Osteocyte (in vitro differentiated cells): ENCODE data around the gene PANK4. TPM values are rescaled to one million over a fixed set of nuclear protein-coding genes. Genes with fewer than 3 reads are reported as not detected.

ENCODE experiments used
- DNase-seq: peaks from one replicate; pipeline ENCODE4 v3.0.0; 2021; ENCODE audit warnings: mixed read lengths; ENCODE audit not compliant: unreplicated experiment; ENCODE audit errors: extremely low spot score
- H3K27ac Mint-ChIP-seq: one replicate; pipeline ENCODE4 v1.8.0; 2021; ENCODE audit warnings: mild to moderate bottlenecking, mixed read lengths; ENCODE audit not compliant: unreplicated experiment
- H3K27me3 Mint-ChIP-seq: one replicate; pipeline ENCODE4 v1.8.0; 2021; ENCODE audit warnings: mixed read lengths; ENCODE audit not compliant: unreplicated experiment
- H3K36me3 Mint-ChIP-seq: one replicate; pipeline ENCODE4 v1.8.0; 2021; ENCODE audit warnings: mixed read lengths; ENCODE audit not compliant: unreplicated experiment
- H3K4me1 Mint-ChIP-seq: one replicate; pipeline ENCODE4 v1.8.0; 2021; ENCODE audit warnings: mixed read lengths; ENCODE audit not compliant: unreplicated experiment
- H3K4me3 Mint-ChIP-seq: one replicate; pipeline ENCODE4 v1.8.0; 2021; ENCODE audit warnings: mild to moderate bottlenecking, moderate library complexity, mixed read lengths; ENCODE audit not compliant: unreplicated experiment
- H3K9me3 Mint-ChIP-seq: one replicate; pipeline ENCODE4 v1.8.0; 2021; ENCODE audit warnings: mixed read lengths; ENCODE audit not compliant: unreplicated experiment
- CTCF ChIP-seq: fragments of 200-600 bp; sonication (generic); IDR thresholded peaks from 2 replicates; pipeline ENCODE4 v1.5.0; 2021; ENCODE audit warnings: antibody characterized with exemption, mild to moderate bottlenecking, moderate library complexity
- total RNA-seq: library from RNA; stranded (reverse); gene quantifications from 2 replicates; pipeline ENCODE4 v1.2.1, GENCODE V29; 2021

PANK4 gene
- total RNA-seq, 1 donor from 2014 or later, result 34.4 TPM

- Mint-ChIP-seq H3K4me1 (no peaks in the 10 kb centered on the region), H3K9me3 (peaks cover 2% of the 10 kb centered on the region), H3K36me3 (peaks cover 9% of the 10 kb centered on the region), H3K4me3 (no peak overlapping the region), H3K27ac (no peak overlapping the region), H3K27me3 (no peaks in the 10 kb centered on the region)
- DNase-seq, result no peak
- TF ChIP-seq CTCF, result no peak
Observed at GRCh38 chr1:2493691-2494322, 32.6 kb downstream of the PANK4 start.

- no peak for TF ChIP-seq CTCF
- Mint-ChIP-seq H3K27me3 (no peaks in the 10 kb centered on the region), H3K36me3 (peaks cover 13% of the 10 kb centered on the region), H3K9me3 (peaks cover 6% of the 10 kb centered on the region), H3K27ac (no peak overlapping the region), H3K4me1 (no peaks in the 10 kb centered on the region), H3K4me3 (no peak overlapping the region)
- DNase-seq, result no peak
Observed at GRCh38 chr1:2493218-2493617, 33.2 kb downstream of the PANK4 start.

- no peak overlapping the region for H3K27ac Mint-ChIP-seq
- no peak overlapping the region for H3K4me3 Mint-ChIP-seq
- H3K27me3 Mint-ChIP-seq, result no peaks in the 10 kb centered on the region
- peaks cover 6% of the 10 kb centered on the region for H3K9me3 Mint-ChIP-seq
- no peak for DNase-seq
- no peak for TF ChIP-seq CTCF
- peaks cover 19% of the 10 kb centered on the region for H3K36me3 Mint-ChIP-seq
- H3K4me1 Mint-ChIP-seq, result no peaks in the 10 kb centered on the region
Observed at GRCh38 chr1:2492091-2492490, 34.3 kb downstream of the PANK4 start.

- Mint-ChIP-seq H3K36me3 (peaks cover 19% of the 10 kb centered on the region), H3K9me3 (peaks cover 6% of the 10 kb centered on the region), H3K4me3 (no peak overlapping the region), H3K27ac (no peak overlapping the region), H3K4me1 (no peaks in the 10 kb centered on the region), H3K27me3 (no peaks in the 10 kb centered on the region)
- no peak for TF ChIP-seq CTCF
- no peak for DNase-seq
Observed at GRCh38 chr1:2489615-2490014, 36.8 kb downstream of the PANK4 start.

GRCh38 chr1:2488688-2489087 is 37.7 kb downstream of the PANK4 start:
- no peak for TF ChIP-seq CTCF
- peaks cover 6% of the 10 kb centered on the region for H3K9me3 Mint-ChIP-seq
- no peak overlapping the region for H3K4me3 Mint-ChIP-seq
- H3K27me3 Mint-ChIP-seq, result no peaks in the 10 kb centered on the region
- H3K36me3 Mint-ChIP-seq, result peaks cover 19% of the 10 kb centered on the region
- H3K27ac Mint-ChIP-seq, result no peak overlapping the region
- no peak for DNase-seq
- no peaks in the 10 kb centered on the region for H3K4me1 Mint-ChIP-seq
